GM21528 (cell line): ENCODE data around the gene TNS2.
"Not testable (repeated sequence)": the region's sequence is repeated elsewhere in the genome, so short reads cannot be mapped to it uniquely, and the experiment has no call there.

Experiments used
- ATAC-seq: cut with Tn5 transposase; IDR thresholded peaks from one replicate; pipeline ENCODE4 v1.9.1; 2021; ENCODE audit warnings: mild to moderate bottlenecking, moderate library complexity; ENCODE audit not compliant: unreplicated experiment, low FRiP score

The TNS2 gene

GRCh38 chr12:53093777-53094393 is 44.0 kb downstream of the TNS2 start:
- ATAC-seq, result no peak

- ATAC-seq, result no peak
Observed at GRCh38 chr12:53094394-53094787, 44.5 kb downstream of the TNS2 start.

GRCh38 chr12:53094796-53095595 is 45.1 kb downstream of the TNS2 start:
- ATAC-seq, result not testable (repeated sequence)

- not testable (repeated sequence) for ATAC-seq
Observed at GRCh38 chr12:53095596-53095895, 45.7 kb downstream of the TNS2 start.

- no peak for ATAC-seq
Observed at GRCh38 chr12:53096089-53096741, 46.4 kb downstream of the TNS2 start.

GRCh38 chr12:53096759-53097158 is 46.9 kb downstream of the TNS2 start:
- no peak for ATAC-seq

- ATAC-seq, result no peak
Observed at GRCh38 chr12:53097207-53097563, 47.3 kb downstream of the TNS2 start.

- no peak for ATAC-seq
Observed at GRCh38 chr12:53097564-53098353, 47.9 kb downstream of the TNS2 start, which contains the start of gene IGFBP6. Gene IGFBP6, plus strand, starts transcription at chr12:53097667. Its CDS starts 51 bp downstream, at chr12:53097718.

- no peak for ATAC-seq
Observed at GRCh38 chr12:53098354-53098981, 48.6 kb downstream of the TNS2 start.

GRCh38 chr12:53099071-53099882 is 49.4 kb downstream of the TNS2 start:
- no peak for ATAC-seq

- no peak for ATAC-seq
Observed at GRCh38 chr12:53100466-53101151, 50.7 kb downstream of the TNS2 start.

- ATAC-seq, result no peak
Observed at GRCh38 chr12:53101266-53101665, 51.4 kb downstream of the TNS2 start.

GRCh38 chr12:53101931-53102781 is 52.3 kb downstream of the TNS2 start:
- ATAC-seq, result no peak

- no peak for ATAC-seq
Observed at GRCh38 chr12:53102883-53103807, 53.3 kb downstream of the TNS2 start, which contains the start of gene SOAT2. Gene SOAT2, plus strand, starts transcription at chr12:53103486. Its CDS starts 92 bp downstream, at chr12:53103578.

GRCh38 chr12:53103860-53104305 is 54.0 kb downstream of the TNS2 start:
- ATAC-seq, result no peak

GRCh38 chr12:53105256-53105655 is 55.4 kb downstream of the TNS2 start:
- ATAC-seq, result no peak
